Measurements from ENCODE around the gene PRR19.
"Not testable (repeated sequence)": the region's sequence is repeated elsewhere in the genome, so short reads cannot be mapped to it uniquely, and the experiment has no call there.

The PRR19 gene

DNA sequence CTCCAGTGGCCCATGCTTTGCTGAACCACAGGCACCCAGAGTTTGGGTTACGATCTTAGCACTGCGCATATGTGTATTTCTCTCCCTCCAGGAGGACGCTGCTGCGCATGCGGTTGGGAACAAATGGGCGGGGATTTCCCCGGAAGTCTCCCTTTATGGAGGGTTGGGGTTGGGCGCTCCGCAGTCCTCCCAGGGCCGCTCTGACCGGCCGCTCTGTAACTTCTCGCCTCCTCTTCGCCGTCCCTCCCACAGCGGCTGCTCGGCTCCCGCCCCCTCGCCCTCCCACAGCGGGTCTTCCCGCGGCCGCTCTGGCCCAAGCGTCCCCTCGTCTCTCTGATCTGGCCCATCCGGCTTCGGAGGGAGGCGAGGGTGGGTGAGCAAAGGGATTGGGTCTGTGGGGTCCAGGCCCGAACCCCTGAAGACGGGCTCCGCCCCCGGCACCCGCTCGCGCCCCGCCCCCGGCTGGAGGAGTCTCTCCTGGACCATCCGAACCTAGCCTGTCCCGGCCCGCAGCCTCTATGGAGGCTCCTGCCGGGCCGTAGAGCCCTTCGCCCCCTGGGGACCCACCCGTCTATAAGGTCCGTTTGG lies 23.5 kb downstream of the PRR19 start, which contains the start of gene MEGF8:
Gene MEGF8, plus strand, starts transcription at position 328 of the 588 bp plus-strand sequence. CDS start 609 bp downstream, outside the sequence.
- peak within 1 kb of the TSS; percentile 80 for H3K27ac ChIP-seq
- TF ChIP-seq ZFX (IDR thresholded peaks at IDR 0.05) = 0 out of 2 replicates have a peak, but pooled peaks have one; percentile 29
- peak; percentile 36 for TF ChIP-seq CTCF (conservative IDR thresholded peaks at IDR 0.05)

GRCh38 chr19:42325896-42326771 lies 24.2 kb downstream of the PRR19 start:
- peak overlapping the region; percentile 80 for H3K27ac ChIP-seq

DNA sequence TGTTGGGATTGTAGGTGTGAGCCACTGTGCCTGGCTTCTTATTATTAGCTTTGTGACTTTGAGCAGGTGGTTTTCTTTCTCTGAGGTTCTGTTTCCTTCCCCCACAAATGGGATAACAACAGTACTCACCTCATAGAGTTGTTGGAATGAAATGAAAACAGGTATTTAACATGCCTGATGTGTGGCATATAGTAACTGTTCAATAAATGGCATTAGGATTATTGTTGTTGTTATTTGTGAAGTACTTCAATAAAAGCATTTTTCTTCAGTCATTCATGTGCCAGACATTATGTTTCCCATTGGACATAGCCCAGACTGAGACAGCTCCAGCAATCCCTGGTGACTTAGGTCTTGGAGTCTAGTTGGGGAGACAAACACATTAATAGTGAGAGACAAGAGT lies 25.0 kb downstream of the PRR19 start:
- TF ChIP-seq ZFX (IDR thresholded peaks at IDR 0.05) (no peak), CTCF (conservative IDR thresholded peaks at IDR 0.05) (no peak)
- H3K27ac ChIP-seq = no peak overlapping the region

More at GRCh38 chr19:42325896-42326771, 24.2 kb downstream of the PRR19 start:
- TF ChIP-seq ZFX (IDR thresholded peaks at IDR 0.05) (no peak), CTCF (conservative IDR thresholded peaks at IDR 0.05) (no peak)

DNA sequence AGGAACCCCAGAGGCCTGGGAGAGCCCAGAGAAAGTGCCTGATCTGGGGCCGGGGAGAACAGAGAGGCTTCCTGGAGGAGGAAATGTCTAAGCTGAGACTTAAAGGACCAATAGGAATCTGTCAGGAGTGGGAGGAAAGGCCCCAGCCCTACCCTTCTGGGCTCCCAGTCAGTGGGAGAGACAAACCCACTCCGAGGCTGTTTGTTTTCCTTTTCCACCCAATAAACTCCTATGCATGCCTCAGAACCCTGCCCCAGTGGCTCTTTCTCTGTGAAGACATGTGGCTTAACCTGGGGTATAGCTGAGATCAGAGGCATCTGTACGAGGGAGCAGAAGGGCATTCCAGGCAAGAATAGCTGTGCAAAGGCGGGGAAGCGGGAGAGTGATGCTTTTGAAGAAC lies 25.4 kb downstream of the PRR19 start:
- TF ChIP-seq CTCF (conservative IDR thresholded peaks at IDR 0.05) (no peak), ZFX (IDR thresholded peaks at IDR 0.05) (no peak)
- H3K27ac ChIP-seq = no peak overlapping the region

GRCh38 chr19:42328106-42328505 lies 26.2 kb downstream of the PRR19 start:
- TF ChIP-seq CTCF (conservative IDR thresholded peaks at IDR 0.05) (no peak), ZFX (IDR thresholded peaks at IDR 0.05) (no peak)
- no peak overlapping the region for H3K27ac ChIP-seq

- no peak overlapping the region for H3K27ac ChIP-seq
- TF ChIP-seq CTCF (conservative IDR thresholded peaks at IDR 0.05) (no peak), ZFX (IDR thresholded peaks at IDR 0.05) (no peak)
Observed at GRCh38 chr19:42328854-42329253, 26.9 kb downstream of the PRR19 start.

- TF ChIP-seq CTCF (conservative IDR thresholded peaks at IDR 0.05) (no peak), ZFX (IDR thresholded peaks at IDR 0.05) (no peak)
- H3K27ac ChIP-seq = no peak overlapping the region
Observed at GRCh38 chr19:42330241-42330711, 28.3 kb downstream of the PRR19 start.

- H3K27ac ChIP-seq = not testable (repeated sequence)
Observed at GRCh38 chr19:42331333-42331732, 29.4 kb downstream of the PRR19 start.

Measured in C4-2B (cell line).